ENCODE results near the gene GDF11.

GDF11 gene

DNA sequence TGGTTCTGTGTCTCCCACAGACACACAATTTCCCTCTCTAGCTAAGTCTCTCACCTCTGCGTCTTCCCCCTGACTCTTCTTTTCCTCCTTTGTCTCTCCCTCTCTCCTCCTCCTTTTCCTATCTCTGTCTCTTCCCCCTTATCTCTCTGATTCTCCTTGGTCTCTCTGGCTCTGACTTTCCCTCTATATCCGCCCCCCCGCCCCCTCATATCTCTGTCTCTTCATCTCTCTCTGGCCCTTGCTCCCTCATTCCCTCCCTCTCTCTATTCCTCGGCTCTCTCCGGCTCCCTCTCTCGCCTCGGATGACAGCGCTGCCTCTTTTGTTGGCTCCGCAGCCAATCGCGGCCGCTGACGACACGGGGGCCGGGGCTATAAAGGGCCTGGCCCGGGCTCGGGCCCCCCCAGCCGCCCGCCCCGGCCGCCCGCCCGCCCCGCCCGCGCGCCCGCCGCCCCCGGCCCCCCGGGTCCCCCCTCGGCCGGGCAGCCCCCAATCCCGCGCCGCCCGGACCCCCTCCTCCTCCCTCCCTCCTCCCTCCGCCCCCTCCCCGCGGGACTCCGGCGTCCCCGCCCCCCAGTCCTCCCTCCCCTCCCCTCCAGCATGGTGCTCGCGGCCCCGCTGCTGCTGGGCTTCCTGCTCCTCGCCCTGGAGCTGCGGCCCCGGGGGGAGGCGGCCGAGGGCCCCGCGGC, at the start of gene GDF11:
TSS of gene GDF11 (plus strand) at position 404 of the 687 bp plus-strand sequence. CDS start at position 599, 195 bp downstream.
- peak; percentile 92 for DNase-seq (ENCODE audit: low spot score)

DNA sequence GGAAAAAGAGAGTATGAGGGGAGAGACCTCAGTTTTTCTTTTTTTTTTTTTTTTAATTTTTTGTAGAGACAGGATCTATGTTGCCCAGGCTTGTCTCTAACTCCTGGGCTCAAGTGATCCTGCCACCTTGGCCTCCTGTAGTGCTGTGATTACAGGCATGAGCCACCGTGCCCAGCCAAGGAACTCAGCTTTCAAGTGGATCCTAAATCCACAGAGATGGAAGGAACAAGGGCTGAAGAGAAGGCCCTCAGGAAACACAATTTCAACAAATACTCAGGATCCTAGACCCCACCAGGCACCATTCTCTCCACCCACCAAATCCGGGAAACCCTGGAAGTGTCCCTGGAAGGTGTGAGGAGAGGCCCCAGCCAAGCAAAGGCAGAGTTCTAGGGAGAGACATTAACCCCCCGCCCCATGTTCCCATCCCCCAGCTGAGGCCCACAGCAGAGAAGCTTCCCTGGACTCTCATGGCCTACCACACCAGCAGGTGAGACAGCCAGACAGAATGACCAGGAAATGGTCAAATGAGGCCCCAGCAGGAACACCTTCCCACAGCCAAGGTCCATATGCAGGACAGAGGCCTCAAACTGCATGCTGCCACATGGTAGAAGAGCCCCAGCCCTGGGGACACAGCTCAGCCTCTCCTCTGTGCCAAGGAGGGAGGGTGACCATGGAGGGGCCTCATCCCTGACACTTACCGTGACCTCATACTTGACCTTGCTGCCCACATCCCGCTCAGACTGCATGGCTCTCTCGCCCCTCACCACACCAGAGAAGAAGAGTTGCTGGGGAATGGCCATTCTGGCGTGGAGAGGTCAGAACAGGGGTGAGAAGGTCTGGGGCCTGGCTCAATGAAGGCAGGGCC, 49.4 kb upstream of the GDF11 start:
- no peak for DNase-seq (ENCODE audit: low spot score)

DNA sequence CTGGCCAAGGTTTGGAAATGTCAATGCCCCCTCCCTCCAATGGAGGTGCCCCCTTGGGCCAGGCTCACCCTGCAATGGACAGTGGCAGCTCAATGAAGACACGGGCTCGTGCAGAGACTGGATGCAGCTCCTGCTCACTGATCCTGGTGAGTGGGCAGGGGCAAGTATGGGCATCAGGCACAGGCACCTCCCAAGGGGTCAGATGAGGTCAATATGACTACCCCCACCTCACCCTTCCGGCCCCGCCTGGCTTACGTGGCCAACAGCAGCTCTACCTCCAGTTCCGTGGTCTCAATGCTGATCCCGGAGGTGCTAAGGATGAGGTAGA, 48.8 kb upstream of the GDF11 start:
- no peak for DNase-seq (ENCODE audit: low spot score)

DNA sequence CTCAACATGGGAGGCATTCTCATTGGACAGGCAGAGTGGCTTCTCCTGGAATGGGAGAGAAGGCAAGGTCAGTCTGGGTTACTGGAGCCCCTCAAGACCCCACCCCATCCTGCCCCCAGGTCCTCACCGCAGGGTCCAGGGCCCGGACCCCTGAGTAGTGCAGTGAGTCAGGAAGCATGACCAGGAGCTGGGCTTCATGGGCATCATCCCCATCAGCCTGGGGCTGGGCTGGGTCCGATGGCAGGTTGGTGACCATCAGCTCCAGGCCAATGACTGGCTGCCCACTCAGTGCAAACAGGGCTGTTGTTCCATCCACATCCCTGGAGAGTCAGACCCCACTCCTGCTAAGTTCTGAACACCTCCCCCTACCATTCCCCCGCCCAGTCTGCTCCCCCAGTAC, 48.3 kb upstream of the GDF11 start:
- no peak for DNase-seq (ENCODE audit: low spot score)

DNA sequence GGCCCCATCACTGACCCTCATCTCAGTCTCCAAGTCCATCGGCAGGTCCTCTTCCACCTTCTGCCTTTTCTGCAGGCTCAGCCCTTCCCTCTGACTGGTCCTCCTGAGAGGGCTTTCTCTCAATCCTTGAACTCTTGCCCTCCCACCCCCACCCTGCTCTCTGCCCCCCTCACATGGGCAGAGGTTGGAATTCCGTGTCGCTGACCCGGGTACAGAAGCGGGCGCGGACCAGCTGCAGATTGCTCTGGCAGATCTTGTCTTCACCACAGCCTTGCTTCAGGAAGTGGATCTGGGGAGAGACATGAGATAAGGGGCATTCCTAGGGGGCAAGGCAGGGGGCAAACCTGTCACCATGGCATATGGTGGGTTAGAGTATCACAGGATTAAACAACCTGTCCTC, 47.6 kb upstream of the GDF11 start:
- DNase-seq (ENCODE audit: low spot score): no peak

DNA sequence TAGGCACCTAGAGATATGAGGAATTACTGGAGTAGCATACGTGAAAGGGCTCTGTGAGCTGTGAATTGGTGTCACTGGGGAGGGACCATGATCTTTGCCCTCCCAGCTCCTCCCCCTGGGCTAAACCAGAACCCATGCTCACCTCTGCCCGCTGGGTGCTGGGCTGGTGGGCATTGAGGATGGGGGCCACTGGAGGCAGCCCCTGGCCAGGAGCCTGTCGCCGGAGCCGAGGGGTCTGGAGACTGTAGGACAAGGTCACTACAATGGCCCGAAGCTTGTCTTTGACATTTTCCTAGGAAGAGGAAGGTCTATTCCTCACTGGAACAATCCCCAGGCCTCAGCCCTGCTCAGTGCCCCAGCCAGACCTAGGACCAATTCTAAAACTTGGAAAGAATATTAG, 46.8 kb upstream of the GDF11 start:
- DNase-seq (ENCODE audit: low spot score): no peak

DNA sequence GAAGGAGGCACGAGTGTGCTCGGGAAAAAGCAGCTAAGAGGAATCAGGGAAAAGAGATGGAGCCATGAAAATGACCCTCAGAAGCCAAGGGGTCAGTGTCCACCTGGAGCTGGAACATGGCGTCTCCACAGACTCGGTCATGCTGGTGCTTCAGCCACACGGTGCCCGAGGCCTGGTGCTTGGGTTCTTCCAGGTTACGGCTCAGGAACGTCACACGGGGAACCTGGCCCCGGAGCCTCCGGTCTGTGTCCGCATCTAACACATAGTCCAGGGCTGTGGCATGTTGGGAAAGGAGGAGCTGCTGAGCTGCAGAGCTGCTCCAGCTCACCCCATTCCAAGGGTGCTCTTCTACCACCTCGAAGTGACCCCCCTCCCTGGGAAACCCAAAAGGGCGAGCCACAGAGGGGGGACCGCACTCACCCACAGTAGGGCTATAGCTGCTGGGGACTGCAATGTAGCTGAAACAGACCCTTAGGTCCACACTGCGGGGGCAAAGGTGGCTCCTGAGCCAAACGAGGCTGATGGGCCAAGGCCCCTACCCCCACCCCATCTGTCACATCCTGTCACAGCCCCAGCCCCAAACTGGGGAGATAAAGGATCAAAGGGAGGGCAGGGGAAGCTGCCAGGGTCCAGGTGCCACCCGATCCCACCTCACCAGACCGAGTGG, 46.0 kb upstream of the GDF11 start:
- no peak for DNase-seq (ENCODE audit: low spot score)

DNA sequence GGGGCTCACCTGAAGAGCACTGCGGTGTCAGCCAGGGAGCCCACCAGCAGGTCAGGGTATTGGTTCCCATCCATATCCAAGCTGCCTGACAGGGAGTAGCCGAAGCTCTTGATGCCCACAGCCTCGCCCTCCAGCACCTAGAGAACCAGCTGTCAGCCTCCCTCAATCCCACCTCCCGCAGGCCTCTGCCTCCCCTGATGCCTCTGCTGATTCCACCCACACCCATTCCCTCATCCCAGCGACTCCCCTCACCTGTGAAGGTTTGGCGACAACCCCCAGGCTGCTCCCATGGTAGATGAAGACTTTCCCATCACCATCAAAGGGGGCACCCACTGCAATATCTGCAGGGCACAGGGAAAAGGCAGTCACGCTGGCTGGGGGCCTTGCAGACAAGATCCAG, 45.2 kb upstream of the GDF11 start:
- DNase-seq (ENCODE audit: low spot score): no peak

DNA sequence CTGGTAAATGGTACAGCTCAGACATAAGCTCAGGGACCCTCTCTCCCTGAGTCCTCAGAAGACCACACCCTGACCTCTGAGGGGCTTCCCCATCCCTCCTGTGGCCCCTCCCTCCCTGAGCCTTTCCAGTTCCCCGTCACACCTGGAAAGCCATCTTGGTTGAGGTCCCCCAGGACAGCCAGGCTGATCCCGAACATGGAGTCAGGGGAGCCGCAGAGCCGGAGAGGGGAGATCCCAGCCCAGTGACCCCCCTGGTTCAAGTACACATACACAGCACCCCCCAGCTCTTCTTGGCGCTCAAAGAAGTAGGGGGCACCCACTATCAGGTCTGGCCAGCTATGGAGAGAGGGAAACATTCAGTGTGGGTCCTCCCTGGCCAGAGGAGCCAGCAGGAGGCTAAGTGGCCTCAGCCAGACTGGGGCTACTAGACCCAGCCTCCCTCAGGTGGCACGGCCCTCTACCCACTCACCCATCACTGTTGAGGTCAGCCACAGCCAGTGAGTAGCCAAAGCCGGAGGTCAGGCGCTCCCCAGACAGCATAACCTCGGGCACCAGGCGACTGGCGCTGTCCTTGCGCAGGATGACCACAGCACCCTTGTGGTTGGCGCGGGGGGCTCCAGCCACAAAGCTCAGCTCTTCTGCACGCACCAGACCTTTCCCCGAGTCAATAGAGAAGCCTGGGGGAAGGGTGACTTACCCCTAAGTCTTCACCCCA, 44.5 kb upstream of the GDF11 start:
- DNase-seq (ENCODE audit: low spot score): peak; percentile 59

DNA sequence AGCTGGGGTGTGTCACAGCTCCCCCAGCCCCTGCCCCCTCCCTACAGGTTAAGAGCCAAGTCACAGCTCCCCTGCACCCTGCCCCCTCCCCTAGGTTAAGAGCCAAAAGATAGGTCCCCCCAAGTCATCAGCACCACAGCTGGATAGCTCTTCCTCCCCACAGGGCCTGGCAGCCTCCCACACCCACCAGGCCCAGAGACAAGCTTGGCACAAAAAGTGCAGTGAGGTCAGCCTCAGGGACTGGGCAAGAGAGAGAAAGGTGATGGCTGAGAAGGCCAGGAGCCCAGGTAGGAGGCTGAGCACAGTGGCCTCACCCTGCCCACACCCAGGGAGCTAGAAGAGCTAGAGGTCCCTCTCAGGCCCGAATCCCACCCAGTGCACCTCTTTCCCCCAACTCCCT, 44.0 kb upstream of the GDF11 start:
- no peak for DNase-seq (ENCODE audit: low spot score)

DNA sequence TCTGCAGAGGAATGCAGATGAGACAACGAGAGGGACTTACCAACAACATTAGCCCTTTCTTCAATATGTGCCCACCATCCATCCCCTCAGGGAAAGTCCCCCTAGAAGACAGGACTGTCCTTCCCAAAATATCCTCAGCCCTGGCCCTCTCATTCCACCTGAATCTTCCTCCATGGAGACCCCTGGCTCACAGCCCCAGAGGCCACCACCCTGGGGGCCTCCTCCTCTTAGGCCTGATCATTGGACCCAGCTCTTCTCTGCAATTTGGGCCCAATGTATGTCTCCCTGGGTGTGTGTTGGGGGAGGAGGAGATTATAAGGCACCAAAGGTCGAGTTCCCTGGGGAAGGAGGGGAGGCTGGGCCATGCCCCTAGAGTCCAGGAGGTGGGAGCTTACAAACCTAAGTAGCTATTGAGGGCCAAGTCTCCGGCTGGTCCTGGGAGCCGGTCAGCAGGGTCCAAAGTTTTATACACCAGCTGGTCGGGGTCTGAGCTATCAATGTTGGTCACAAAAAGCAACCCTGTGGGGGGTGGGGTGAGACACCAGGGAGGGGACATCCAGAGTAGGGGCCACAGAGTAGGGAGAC, 43.4 kb upstream of the GDF11 start:
- DNase-seq (ENCODE audit: low spot score): no peak

DNA sequence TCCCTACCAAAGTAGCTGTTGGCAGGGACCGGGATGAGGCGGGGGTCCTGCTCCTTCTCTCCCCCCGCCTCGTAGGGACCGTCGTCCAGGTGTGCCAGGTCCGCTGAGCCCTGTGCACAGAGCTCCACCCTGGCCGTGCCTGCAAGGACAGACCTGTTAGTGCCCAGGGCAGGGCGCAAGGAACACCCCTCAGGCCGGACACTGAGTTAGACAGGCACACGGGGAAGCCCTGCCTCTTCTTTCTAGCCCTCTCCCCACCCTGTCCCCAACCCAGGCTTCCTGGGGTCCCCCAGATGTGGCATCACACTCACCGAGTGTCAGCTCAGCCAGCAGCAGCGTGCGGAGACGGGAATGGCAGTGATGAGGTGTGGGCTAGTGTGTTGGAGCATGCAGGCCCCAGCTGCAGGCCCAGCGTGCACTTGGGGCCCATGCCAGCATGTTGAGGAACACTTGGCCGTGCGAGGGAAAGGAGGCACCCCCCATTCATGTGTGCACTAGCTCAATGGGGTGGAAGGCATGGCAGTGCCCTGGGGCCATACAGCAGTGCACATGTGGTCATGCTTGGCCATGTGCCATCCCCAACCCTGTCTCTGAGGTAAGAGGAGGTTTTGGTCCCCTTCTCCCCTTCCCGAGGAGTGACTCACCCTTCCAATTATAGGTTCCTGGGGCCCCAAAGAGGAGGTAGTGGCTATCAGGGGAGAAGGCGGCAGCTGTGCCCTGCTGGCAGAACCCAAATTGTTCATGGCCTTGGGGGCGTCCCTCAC, 42.5 kb upstream of the GDF11 start:
- no peak for DNase-seq (ENCODE audit: low spot score)

DNA sequence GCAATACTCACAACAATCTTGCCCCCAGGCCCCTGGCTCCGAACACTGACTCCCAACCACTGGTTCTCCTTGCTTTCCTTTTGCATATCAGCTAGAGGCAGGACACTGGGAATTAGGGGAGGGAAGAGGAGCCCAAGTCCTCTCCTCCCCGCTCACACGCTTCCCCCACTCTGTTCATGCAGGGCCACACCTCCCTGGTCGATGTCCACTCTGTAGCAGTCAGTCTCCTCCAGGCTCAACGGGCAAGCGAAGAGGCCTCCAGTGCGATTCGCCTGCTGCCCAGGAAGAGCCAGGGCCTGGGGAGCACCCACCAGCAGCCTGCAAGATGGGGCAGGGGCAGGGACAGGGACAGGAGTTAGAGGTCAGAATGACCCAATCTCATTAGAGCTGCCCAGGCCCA, 40.1 kb upstream of the GDF11 start:
- no peak for DNase-seq (ENCODE audit: low spot score)

DNA sequence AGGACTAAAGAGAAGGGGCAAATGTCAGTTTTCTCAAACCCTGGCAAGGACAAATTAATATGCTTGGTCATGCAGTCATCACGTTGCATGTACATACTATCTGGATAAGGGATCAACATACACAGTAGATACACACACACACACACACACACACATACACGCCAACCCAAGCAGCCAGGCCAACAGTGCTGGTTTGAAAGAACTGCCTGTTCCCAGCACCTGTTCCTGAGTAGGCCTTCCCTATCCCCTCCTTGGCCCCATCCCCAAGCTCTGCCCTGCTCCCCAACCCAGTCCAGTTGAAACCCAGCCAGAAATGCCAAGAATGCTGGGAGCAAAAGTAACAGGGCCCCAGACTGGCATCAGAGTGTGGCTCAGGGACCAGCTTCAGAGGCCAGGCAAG, 39.6 kb upstream of the GDF11 start:
- DNase-seq (ENCODE audit: low spot score): peak; percentile 77

DNA sequence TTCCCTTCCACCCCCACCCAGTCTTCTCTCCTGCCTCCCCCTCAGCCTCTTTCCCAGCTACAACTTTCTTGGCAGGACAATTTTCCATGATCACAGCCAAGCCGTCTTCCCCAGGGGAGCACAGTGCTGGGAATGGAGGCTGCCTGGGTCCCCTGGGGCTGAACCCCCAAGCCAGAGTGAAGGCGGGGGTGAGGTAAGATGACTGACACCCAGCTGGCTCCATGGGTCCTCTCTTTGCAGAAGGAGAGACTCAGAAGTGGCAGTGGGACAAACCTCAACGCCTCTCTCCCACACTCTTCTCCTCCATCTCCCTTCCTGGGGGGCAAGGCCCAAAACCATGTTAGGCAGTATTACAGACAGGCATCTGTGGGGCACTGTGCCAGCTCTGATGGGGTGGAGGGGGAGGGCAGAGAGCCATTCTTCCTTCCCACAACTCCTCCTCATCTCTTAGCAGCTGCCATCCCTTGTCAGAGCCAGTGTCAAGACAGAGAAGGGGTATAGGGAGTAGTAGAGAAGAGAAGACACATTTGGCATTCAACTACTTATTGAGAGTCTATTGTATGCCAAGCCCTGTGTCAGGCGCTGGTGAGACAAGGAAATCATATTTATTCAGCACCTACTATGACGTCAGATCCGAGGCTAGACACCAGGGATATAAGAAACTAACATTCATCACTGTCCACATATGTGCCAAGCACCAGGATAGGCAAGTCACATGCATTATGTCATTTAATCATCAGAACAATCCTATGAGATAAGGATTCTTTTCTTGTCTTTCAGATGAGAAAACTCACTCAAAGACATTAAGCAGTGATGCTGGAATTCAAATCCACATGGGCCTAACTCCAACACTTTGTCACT, 38.8 kb upstream of the GDF11 start:
- DNase-seq (ENCODE audit: low spot score): peak; percentile 78

DNA sequence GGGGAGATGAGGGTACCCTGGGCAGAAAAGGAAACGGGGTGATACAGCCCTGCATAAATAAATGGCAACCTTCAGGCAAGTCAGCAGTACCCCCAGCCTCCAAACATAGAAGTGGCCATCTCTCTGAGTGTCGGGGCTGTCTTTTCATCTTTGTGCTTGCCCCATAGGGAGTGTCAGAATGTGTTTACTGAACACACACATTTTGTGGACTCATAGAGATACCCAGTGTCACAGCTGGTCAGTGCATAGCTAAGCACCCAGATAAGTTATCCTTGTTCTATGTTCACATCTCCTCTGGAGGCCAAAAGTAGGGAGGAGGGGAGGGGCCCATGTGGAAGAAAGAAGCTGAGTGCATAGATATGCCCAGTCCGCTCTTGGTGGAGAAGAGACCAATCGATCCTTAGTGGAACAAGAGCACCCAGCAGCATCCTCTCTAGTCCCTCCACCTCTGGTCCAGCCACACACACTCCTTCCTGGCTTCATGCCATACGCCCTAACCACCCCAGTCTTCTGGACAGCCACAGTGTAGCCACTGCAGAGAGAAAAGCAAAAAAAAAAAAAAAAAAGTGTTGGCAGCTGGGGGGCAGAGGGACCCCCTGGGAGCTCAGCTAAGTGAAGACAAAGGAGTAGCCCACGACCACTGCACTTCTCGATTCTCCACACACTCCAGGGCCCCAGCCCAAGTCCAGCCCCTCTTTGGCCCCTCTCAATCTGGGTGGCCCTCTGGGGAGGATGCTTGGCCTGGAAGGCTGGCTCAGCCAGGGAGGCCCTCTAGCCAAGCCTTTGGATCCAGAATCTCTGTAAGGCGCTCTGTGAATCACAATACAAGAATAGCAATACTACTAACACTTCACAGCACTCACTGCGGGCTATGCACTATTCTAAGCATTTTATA, 37.9 kb upstream of the GDF11 start:
- no peak for DNase-seq (ENCODE audit: low spot score)

DNA sequence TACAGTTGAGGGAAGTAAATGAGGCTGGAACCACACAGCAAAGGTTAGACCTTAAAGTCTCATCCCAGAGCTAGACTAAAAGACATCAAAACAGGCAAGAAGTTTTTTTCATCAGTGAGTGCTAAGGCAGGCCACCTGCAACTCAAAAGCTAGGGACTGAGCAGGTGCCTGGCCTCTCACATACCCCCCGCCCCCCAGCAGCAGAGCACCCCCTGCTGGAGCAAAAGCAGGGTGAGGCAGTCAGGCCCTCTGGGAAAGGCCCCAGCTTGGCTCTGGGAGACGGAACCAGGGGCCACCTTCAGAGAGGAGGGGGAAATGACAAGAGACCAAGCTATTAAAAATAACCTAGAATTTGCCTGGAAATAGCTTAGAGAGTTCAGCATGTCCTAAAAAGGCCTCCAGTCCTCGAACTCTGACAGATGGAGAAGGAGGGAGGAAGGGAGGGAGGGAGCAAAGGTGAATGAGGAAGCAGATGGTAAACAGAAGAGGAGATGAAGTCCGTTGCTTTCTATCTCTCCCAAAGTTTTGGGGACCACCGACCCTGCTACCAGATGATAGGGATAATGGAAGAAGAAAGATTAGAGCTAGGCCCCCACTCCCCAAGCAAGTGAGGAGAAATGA, 37.0 kb upstream of the GDF11 start:
- no peak for DNase-seq (ENCODE audit: low spot score)

DNA sequence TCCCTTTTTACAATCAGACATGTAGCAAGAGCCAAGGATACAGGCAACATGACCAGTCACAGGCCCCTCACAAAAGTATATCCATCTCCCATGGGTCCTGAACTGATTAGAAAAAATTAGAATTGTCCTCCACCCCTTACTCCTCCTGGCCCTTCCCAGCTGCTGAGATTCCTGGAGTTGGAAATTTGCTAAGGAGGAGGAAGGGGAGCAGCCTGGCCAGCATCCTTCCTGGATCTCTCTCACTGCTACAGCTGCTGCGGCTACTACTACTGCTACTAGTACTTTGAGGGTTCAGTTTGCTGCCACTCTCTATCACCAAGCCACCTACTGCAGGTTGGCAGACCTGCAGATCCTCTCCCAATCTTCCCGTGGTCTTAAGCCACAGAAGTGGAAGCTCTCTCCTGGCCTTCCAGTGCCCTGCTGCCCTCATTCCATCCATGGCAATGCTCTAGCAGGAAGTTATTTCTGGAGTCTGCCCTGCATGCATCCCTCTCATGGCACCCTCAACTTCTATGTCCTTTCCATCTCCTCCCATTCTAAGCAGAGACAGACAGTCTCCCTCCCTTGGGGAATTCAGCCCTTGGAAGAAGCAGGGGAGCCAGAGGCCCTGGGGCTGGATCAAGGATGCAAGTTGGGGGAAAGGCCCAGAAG, 36.2 kb upstream of the GDF11 start:
- no peak for DNase-seq (ENCODE audit: low spot score)

Measured in left forelimb (tissue), 1 donor.